NCI-H1048 (cell line): Measurements from ENCODE around the gene MX1.

Experiments
- DNase-seq: peaks from one replicate; lab custom pipeline; 2025; lab: John Stamatoyannopoulos, UW

The MX1 gene

GRCh38 chr21:41491412-41491811, 65.4 kb downstream of the MX1 start:
- no peak for DNase-seq

GRCh38 chr21:41494242-41494641, 68.2 kb downstream of the MX1 start:
- no peak for DNase-seq

- no peak for DNase-seq
Observed at GRCh38 chr21:41497008-41497407, 71.0 kb downstream of the MX1 start.

GRCh38 chr21:41497788-41498187, 71.7 kb downstream of the MX1 start:
- no peak for DNase-seq

- no peak for DNase-seq
Observed at GRCh38 chr21:41499920-41500319, 73.9 kb downstream of the MX1 start.

GRCh38 chr21:41500363-41500762, 74.3 kb downstream of the MX1 start:
- DNase-seq, result no peak

GRCh38 chr21:41500931-41501381, 74.9 kb downstream of the MX1 start:
- DNase-seq, result no peak

- no peak for DNase-seq
Observed at GRCh38 chr21:41501919-41502318, 75.9 kb downstream of the MX1 start.

- no peak for DNase-seq
Observed at GRCh38 chr21:41503331-41503730, 77.3 kb downstream of the MX1 start.

GRCh38 chr21:41504030-41504429, 78.0 kb downstream of the MX1 start:
- no peak for DNase-seq

- no peak for DNase-seq
Observed at GRCh38 chr21:41506005-41506594, 80.1 kb downstream of the MX1 start.

GRCh38 chr21:41506611-41507520, 80.8 kb downstream of the MX1 start:
- DNase-seq, result no peak

- peak; percentile 28 for DNase-seq
Observed at GRCh38 chr21:41507521-41508414, 81.7 kb downstream of the MX1 start, which contains the start of gene TMPRSS2. TSS of gene TMPRSS2 (minus strand) at chr21:41508158. CDS start at chr21:41498133, 10,025 bp downstream.

- no peak for DNase-seq
Observed at GRCh38 chr21:41508415-41509144, 82.5 kb downstream of the MX1 start.
